Effector memory CD4-positive, alpha-beta T cell (primary cell): Measurements from ENCODE around the gene PTPRT.

Source experiments
- DNase-seq, 3 donors: peaks; one replicate each; pipeline ENCODE4 v3.0.0-alpha.2; 2020
- H3K27ac ChIP-seq: 2 replicates; pipeline ENCODE4 v1.7.0; 2013; ENCODE audit warnings: mild to moderate bottlenecking, low read length, moderate library complexity; ENCODE audit not compliant: insufficient read depth, poor library complexity, severe bottlenecking
- H3K27me3 ChIP-seq: replicated peaks from 2 replicates; pipeline ENCODE4 v1.7.0; 2013; ENCODE audit warnings: mild to moderate bottlenecking, low read length; ENCODE audit not compliant: insufficient read depth, control insufficient read depth, poor library complexity, severe bottlenecking
- H3K36me3 ChIP-seq: 2 replicates; pipeline ENCODE4 v1.7.0; 2013; ENCODE audit warnings: mild to moderate bottlenecking, low read length, moderate library complexity; ENCODE audit not compliant: control insufficient read depth, insufficient read depth
- H3K4me1 ChIP-seq: 2 replicates; pipeline ENCODE4 v1.7.0; 2013; ENCODE audit warnings: low read length, mild to moderate bottlenecking; ENCODE audit not compliant: control insufficient read depth, insufficient read depth, poor library complexity, severe bottlenecking
- H3K4me3 ChIP-seq: 2 replicates; pipeline ENCODE4 v1.7.0; 2013; ENCODE audit warnings: low read length, low read depth, mild to moderate bottlenecking; ENCODE audit not compliant: insufficient read depth, poor library complexity, severe bottlenecking
- H3K9me3 ChIP-seq: 2 replicates; pipeline ENCODE4 v1.7.0; 2013; ENCODE audit warnings: mild to moderate bottlenecking, low read length, moderate library complexity; ENCODE audit not compliant: control insufficient read depth

The PTPRT gene

DNA sequence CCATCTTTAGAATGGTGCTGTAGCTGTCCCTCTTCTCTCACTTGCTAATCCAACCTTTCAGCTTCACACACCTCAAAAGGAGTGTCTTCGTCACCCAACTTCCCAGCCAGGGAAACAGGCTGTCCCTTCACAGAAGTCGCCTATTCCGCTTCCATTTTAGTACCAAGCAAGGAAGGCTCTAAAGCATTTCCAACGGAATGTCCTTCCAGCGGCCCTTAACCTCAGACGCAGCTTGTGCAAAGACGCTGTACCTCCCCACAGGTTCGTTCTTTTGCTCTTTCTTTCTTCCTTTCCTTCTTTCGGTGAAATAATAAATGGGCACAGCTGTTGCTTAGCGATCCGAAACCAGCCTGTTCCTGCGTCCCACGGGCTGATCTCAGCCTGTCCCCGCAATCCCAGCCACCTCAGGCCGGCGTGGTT, 1.5 kb downstream of the PTPRT start:
- H3K27me3 ChIP-seq, result peaks cover 8% of the 10 kb centered on the region
- H3K4me3 ChIP-seq, result no peak overlapping the region
- DNase-seq, result no peak
- H3K9me3 ChIP-seq, result no peaks in the 10 kb centered on the region
- H3K36me3 ChIP-seq, result no peaks in the 10 kb centered on the region
- H3K27ac ChIP-seq, result no peak overlapping the region
- no peaks in the 10 kb centered on the region for H3K4me1 ChIP-seq

DNA sequence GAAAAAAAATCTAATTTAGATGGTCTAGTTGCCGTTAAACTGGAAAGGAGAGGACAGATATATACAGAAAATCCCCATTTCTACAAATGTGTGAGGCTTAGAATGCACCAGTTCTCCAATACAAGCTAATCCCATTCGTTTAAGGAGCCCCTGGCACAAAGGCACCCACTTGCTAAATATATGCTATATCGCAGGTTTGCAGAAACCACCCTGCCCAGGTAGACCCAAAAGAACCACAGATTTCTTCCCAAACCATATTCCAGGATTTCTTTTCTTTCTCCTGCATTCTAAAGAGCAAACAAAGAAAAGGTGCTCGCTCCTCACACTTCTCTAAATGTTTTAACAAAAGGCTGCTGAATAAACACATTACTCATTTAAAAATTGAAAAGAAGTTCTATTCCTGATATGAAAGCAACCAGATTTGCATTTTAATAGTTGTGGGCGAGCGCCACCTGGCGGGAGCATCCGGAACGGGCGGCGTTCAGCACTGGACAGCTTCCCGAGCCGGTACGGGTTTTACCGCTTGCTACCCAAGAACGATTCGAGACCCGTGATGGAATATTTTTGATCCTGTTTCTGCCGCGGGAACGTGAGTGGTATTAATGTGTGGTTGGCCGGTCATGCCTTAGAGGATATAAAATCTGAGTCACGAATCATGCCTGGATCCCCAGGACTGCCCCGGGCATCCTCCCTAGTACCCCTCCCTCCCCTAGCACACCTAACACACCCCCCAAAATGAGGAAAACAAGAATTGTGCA, 2.1 kb downstream of the PTPRT start:
- H3K9me3 ChIP-seq, result no peaks in the 10 kb centered on the region
- H3K4me3 ChIP-seq, result no peak overlapping the region
- peaks cover 8% of the 10 kb centered on the region for H3K27me3 ChIP-seq
- H3K27ac ChIP-seq, result no peak overlapping the region
- no peaks in the 10 kb centered on the region for H3K4me1 ChIP-seq
- H3K36me3 ChIP-seq, result no peaks in the 10 kb centered on the region
- DNase-seq, result peak in 1 of 3 donors; percentile 20

DNA sequence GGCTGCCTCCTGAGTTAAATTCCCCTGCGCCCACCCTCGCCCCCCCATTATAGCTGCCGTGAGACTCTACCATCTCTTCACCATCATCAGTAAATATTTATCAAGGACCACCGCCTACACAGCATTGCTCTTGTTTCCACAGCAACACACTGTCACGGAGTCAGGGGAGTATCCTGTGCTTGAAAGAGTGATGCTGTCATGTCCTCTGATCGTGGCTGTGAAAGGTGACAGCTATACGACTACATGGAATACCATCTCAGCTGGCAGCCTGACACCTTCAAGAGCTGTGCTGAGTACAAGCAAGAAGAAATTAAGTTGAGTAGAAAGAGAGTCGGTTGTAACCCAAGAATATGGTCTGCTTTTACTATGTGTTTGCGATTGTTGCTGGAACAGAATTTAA, 3.4 kb downstream of the PTPRT start:
- no peaks in the 10 kb centered on the region for H3K36me3 ChIP-seq
- no peaks in the 10 kb centered on the region for H3K9me3 ChIP-seq
- H3K27ac ChIP-seq, result no peak overlapping the region
- H3K4me1 ChIP-seq, result no peaks in the 10 kb centered on the region
- DNase-seq, result no peak
- H3K27me3 ChIP-seq, result peaks cover 8% of the 10 kb centered on the region
- H3K4me3 ChIP-seq, result no peak overlapping the region

DNA sequence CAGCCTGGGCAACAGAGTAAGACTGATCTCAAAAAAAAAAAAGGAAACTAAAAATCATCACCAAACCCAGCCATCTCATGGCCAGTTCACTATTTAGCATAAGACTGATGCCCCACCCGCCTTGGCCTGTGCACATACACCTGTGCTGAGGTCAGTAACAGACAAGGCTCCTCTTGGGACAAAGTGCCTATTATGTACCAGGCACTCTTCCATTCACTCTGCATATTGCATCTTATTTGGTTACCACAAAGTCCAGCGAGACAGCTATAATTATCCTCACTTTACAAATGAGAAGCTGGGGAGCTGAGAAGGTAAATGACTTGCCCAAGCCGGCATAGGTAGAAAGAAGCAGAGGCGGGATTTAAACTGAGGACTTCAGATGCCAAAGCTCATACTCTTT, 3.8 kb downstream of the PTPRT start:
- Histone ChIP-seq H3K36me3 (no peaks in the 10 kb centered on the region), H3K27ac (no peak overlapping the region), H3K27me3 (peaks cover 8% of the 10 kb centered on the region), H3K4me3 (no peak overlapping the region), H3K9me3 (no peaks in the 10 kb centered on the region), H3K4me1 (no peaks in the 10 kb centered on the region)
- no peak for DNase-seq

DNA sequence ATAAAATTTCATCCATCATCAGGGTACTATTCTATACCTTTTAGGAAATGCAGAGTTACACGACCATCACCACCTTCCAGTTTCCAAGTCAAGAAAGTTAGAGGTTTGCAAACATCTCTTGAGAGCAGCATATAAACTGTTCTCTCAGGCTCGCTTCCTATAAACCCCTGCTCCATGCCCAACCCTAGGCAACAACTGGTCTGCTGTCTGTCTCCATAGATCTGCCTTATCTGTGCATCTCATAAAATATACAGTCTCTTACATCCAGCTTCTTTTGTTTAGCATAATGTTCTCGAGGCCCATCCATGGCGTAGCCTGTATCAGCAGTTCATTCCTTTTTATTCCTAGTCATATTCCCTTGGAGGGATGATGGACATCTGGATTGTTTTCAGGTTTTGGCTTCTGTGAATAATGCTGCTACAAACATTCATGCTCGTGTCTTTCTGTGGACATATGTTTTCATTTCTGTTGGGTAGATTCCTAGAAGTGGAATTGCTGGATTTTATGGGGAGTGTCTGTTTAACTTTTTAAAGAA, 6.1 kb downstream of the PTPRT start:
- no peak for DNase-seq
- no peaks in the 10 kb centered on the region for H3K9me3 ChIP-seq
- no peaks in the 10 kb centered on the region for H3K36me3 ChIP-seq
- no peaks in the 10 kb centered on the region for H3K4me1 ChIP-seq
- no peak overlapping the region for H3K4me3 ChIP-seq
- H3K27ac ChIP-seq, result no peak overlapping the region
- no peaks in the 10 kb centered on the region for H3K27me3 ChIP-seq

DNA sequence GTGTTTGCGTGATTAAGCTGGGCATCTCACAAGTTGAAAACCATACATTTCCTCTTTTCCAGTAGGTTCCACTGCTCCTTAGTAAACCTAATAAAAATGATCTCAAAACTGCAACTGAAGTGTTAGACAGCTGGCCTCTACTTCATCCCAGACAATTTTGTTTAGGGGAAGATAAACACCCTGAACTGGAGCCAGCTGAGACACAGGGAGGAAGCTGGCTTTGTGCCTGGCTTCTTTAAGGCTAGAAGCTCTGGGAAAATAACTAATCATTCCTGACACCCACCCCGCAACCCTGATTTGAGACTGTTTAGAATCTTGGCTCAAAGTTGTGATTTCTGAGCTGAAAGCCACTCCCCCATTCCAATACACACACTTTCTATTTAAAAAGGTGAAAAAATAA, 11.6 kb downstream of the PTPRT start:
- no peaks in the 10 kb centered on the region for H3K36me3 ChIP-seq
- H3K9me3 ChIP-seq, result no peaks in the 10 kb centered on the region
- no peaks in the 10 kb centered on the region for H3K27me3 ChIP-seq
- DNase-seq, result no peak
- H3K4me1 ChIP-seq, result no peaks in the 10 kb centered on the region
- no peak overlapping the region for H3K4me3 ChIP-seq
- no peak overlapping the region for H3K27ac ChIP-seq

DNA sequence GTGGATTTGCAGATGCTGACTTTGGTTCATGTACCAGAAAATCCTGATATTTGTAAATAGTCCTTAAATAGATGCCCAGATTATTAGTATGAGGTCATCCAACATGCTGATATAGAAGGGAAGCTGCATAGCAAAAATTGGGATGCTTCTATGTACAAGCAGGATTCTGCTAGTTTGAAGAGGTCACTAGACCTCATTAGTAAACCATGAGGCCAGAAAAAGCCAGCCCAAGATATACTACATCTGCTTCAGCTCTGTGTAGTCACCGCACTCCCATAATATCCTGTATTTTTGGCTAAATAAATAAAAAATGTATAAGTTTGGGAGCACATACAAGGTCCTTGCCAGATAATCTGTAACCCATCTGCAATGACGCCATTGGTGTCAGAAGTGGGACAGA, 13.0 kb downstream of the PTPRT start:
- H3K9me3 ChIP-seq, result no peaks in the 10 kb centered on the region
- H3K4me3 ChIP-seq, result no peak overlapping the region
- H3K36me3 ChIP-seq, result no peaks in the 10 kb centered on the region
- no peaks in the 10 kb centered on the region for H3K4me1 ChIP-seq
- no peaks in the 10 kb centered on the region for H3K27me3 ChIP-seq
- H3K27ac ChIP-seq, result no peak overlapping the region
- DNase-seq, result no peak

DNA sequence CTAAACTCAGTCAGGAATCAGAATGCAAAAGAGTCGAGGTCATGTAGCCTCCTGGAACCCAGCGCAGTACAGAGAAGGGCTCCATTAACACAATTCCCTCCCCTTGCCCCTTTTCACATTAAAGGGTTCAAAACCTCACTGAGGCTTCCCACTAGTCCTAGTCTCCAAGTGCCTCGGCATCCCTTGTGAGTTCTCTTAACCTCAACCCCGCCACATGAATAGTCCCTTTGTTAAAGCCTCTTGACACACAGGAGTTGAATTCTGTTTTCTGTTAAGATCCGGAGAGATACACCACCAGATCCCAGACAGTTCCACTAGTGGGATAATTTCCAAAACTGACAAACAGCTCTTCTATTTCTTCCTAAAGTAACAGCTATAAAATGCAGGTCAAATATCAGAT, 17.8 kb downstream of the PTPRT start:
- no peak overlapping the region for H3K27ac ChIP-seq
- H3K27me3 ChIP-seq, result no peaks in the 10 kb centered on the region
- no peak overlapping the region for H3K4me3 ChIP-seq
- no peaks in the 10 kb centered on the region for H3K4me1 ChIP-seq
- DNase-seq, result no peak
- no peaks in the 10 kb centered on the region for H3K36me3 ChIP-seq
- no peaks in the 10 kb centered on the region for H3K9me3 ChIP-seq

DNA sequence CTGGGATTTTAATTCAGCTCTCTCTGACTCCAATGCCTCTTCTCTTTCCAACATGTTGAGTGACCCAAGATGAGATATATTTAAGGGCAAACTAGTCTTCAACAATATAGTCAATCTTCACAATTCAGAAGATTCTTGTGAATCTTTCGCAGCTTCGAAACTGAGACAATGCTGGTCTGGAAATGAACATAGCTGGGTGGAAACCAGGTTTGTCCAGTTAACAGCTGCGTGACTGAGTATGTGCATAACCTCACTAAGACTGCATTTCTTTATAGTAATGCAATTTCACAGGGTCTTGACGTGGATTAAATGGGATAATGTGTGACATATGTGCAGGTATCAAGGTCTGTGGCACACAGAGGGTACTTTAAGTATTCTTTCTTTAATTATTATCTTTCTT, 18.9 kb downstream of the PTPRT start:
- Histone ChIP-seq H3K27me3 (no peaks in the 10 kb centered on the region), H3K36me3 (no peaks in the 10 kb centered on the region), H3K4me3 (no peak overlapping the region), H3K9me3 (no peaks in the 10 kb centered on the region), H3K4me1 (no peaks in the 10 kb centered on the region), H3K27ac (no peak overlapping the region)
- DNase-seq, result no peak

DNA sequence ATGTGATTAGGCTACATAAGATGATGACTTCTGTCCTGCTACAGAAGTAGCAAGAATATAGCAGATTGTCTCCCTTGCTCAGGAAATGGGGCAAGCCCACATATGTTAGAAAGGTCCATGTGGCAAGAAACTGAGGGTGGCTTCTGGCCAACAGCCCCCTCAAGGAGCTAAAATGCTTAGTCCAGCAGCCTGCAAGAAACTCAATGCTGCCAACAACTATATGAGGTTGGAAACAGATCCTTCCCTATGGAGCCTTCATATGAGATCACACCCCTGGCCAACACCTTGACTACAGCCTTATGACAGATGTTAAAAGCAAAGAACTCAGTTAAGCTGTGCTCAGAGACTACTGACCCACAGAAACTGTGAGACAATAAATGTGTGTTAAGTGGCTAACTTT, 22.1 kb downstream of the PTPRT start:
- Histone ChIP-seq H3K9me3 (no peaks in the 10 kb centered on the region), H3K27me3 (no peaks in the 10 kb centered on the region), H3K27ac (no peak overlapping the region), H3K4me1 (no peaks in the 10 kb centered on the region), H3K36me3 (no peaks in the 10 kb centered on the region), H3K4me3 (no peak overlapping the region)
- DNase-seq, result no peak
